Ishikawa (cell line): ENCODE results near the gene BTBD1.
A peak's percentile ranks its signal among the peaks of the same experiment; 100 is the strongest.

ENCODE experiments used
- CEBPB ChIP-seq: IDR thresholded peaks from 2 replicates; pipeline ENCODE4 v1.6.1; 2012
- CREB1 ChIP-seq: IDR thresholded peaks from 2 replicates; pipeline ENCODE4 v1.6.1; 2012; ENCODE audit warnings: low read depth
- EGR1 ChIP-seq: IDR thresholded peaks from 2 replicates; pipeline ENCODE4 v1.6.1; 2012
- EP300 ChIP-seq: IDR thresholded peaks from 2 replicates; pipeline ENCODE4 v1.6.1; 2012; ENCODE audit warnings: borderline replicate concordance
- FOXM1 ChIP-seq: IDR thresholded peaks from 2 replicates; pipeline ENCODE4 v1.6.1; 2012; ENCODE audit warnings: low read depth, borderline replicate concordance
- MAX ChIP-seq: IDR thresholded peaks from 2 replicates; pipeline ENCODE4 v1.6.1; 2012
- NFIC ChIP-seq: IDR thresholded peaks from 2 replicates; pipeline ENCODE4 v1.6.1; 2012
- RAD21 ChIP-seq: IDR thresholded peaks from 2 replicates; pipeline ENCODE4 v1.6.1; 2012; ENCODE audit warnings: low read depth
- REST ChIP-seq: IDR thresholded peaks from 2 replicates; pipeline ENCODE4 v1.6.1; 2012; ENCODE audit warnings: low read depth, mild to moderate bottlenecking
- TAF1 ChIP-seq: IDR thresholded peaks from 2 replicates; pipeline ENCODE4 v1.6.1; 2012; ENCODE audit warnings: low read depth, mild to moderate bottlenecking
- TCF12 ChIP-seq: IDR thresholded peaks from 2 replicates; pipeline ENCODE4 v1.6.1; 2012; ENCODE audit warnings: low read depth
- TEAD4 ChIP-seq: IDR thresholded peaks from 2 replicates; pipeline ENCODE4 v1.6.1; 2012
- USF1 ChIP-seq: IDR thresholded peaks from 2 replicates; pipeline ENCODE4 v1.6.1; 2012
- YY1 ChIP-seq: IDR thresholded peaks from 2 replicates; pipeline ENCODE4 v1.6.1; 2012; ENCODE audit warnings: low read depth
- ZBTB7A ChIP-seq: IDR thresholded peaks from 2 replicates; pipeline ENCODE4 v1.6.1; 2012; ENCODE audit warnings: low read depth

BTBD1 gene

GRCh38 chr15:83106994-83107840 lies 40.2 kb upstream of the BTBD1 start, which contains the start of gene TM6SF1:
Gene TM6SF1, plus strand, starts transcription at chr15:83107645. Its CDS starts 36 bp downstream, at chr15:83107681.
- no peak for TF ChIP-seq CEBPB
- peak; percentile 91 for TF ChIP-seq ZBTB7A
- TF ChIP-seq FOXM1: no peak
- TF ChIP-seq TEAD4: no peak
- TF ChIP-seq TAF1: no peak

- no peak for TF ChIP-seq RAD21
- no peak for TF ChIP-seq YY1
- TF ChIP-seq REST: no peak
- no peak for TF ChIP-seq FOXM1
- no peak for TF ChIP-seq EP300
- no peak for TF ChIP-seq CREB1
- TF ChIP-seq TAF1: no peak
- no peak for TF ChIP-seq TCF12
- TF ChIP-seq MAX: no peak
- TF ChIP-seq EGR1: no peak
- TF ChIP-seq TEAD4: no peak
- no peak for TF ChIP-seq ZBTB7A
- TF ChIP-seq USF1: no peak
- TF ChIP-seq CEBPB: no peak
- no peak for TF ChIP-seq NFIC
Observed at GRCh38 chr15:83105440-83105839, 38.4 kb upstream of the BTBD1 start.

- TF ChIP-seq MAX: no peak
- no peak for TF ChIP-seq EGR1
- no peak for TF ChIP-seq CREB1
- TF ChIP-seq NFIC: no peak
Observed at GRCh38 chr15:83104141-83104540, 37.1 kb upstream of the BTBD1 start.

GRCh38 chr15:83102346-83102745 lies 35.3 kb upstream of the BTBD1 start:
- TF ChIP-seq NFIC (no peak), CEBPB (no peak), MAX (no peak), RAD21 (no peak), TCF12 (no peak), YY1 (no peak), TEAD4 (no peak), CREB1 (no peak), FOXM1 (no peak), USF1 (no peak), TAF1 (no peak), EP300 (no peak)

GRCh38 chr15:83100097-83100646 lies 33.1 kb upstream of the BTBD1 start:
- no peak for TF ChIP-seq RAD21
- TF ChIP-seq CREB1: no peak
- TF ChIP-seq EP300: no peak
- TF ChIP-seq ZBTB7A: no peak
- no peak for TF ChIP-seq CEBPB
- no peak for TF ChIP-seq REST
- TF ChIP-seq MAX: no peak
- TF ChIP-seq EGR1: no peak
- no peak for TF ChIP-seq USF1
- TF ChIP-seq TEAD4: no peak
- TF ChIP-seq TCF12: no peak
- TF ChIP-seq TAF1: no peak
- TF ChIP-seq YY1: no peak
- TF ChIP-seq FOXM1: no peak
- no peak for TF ChIP-seq NFIC
